PC-3 (cell line): ENCODE results near the gene USP12. TPM values are rescaled to one million over a fixed set of nuclear protein-coding genes. Genes with fewer than 3 reads are reported as not detected.

Experiments
- ATAC-seq: fragments of 200-7000 bp; cut with Tn5 transposase; 2 replicates; pipeline ENCODE4 v1.9.1; 2020; ENCODE audit warnings: mild to moderate bottlenecking, moderate library complexity
- BruUV-seq: library from RNA; stranded (reverse); fragments of 400-500 nt; replicated peaks from 2 replicates; lab custom pipeline; 2021; lab: Mats Ljungman, UMichigan
- CTCF ChIA-PET: fragments of 300-600 bp; sonication (Branson Sonifier 250); formaldehyde crosslinking; loops from one replicate; lab custom pipeline; 2022; ENCODE audit warnings: antibody characterized with exemption; lab: Charles Lee
- POLR2A ChIA-PET: fragments of 300-600 bp; sonication (Branson Sonifier 250); formaldehyde crosslinking; loops from one replicate; lab custom pipeline; 2022; ENCODE audit warnings: antibody characterized with exemption; ENCODE audit not compliant: unreplicated experiment; lab: Charles Lee
- DNase-seq: peaks from one replicate; pipeline ENCODE4 v3.0.0-alpha.2; 2015
- H2AFZ ChIP-seq: fragments of 300-600 bp; sonication (generic); 2 replicates; pipeline ENCODE4 v1.6.0; 2016; ENCODE audit warnings: antibody characterized with exemption, low read length
- H3F3A ChIP-seq: fragments of 300-600 bp; sonication (generic); one replicate; pipeline ENCODE4 v1.6.0; 2017; ENCODE audit warnings: antibody characterized with exemption, low read length, control low read depth, mild to moderate bottlenecking; ENCODE audit not compliant: unreplicated experiment
- H3K27ac ChIP-seq: fragments of 300-600 bp; sonication (generic); 2 replicates; pipeline ENCODE4 v1.5.1; 2016; ENCODE audit warnings: mild to moderate bottlenecking, low read length
- H3K27me3 ChIP-seq: fragments of 300-600 bp; sonication (generic); 2 replicates; pipeline ENCODE4 v1.6.1; 2016; ENCODE audit warnings: low read length, mixed read lengths
- H3K36me3 ChIP-seq: fragments of 300-600 bp; sonication (generic); 2 replicates; pipeline ENCODE4 v1.6.1; 2016; ENCODE audit warnings: low read depth, mixed run types, low read length, mixed read lengths
- H3K4me1 ChIP-seq: fragments of 300-600 bp; sonication (generic); 2 replicates; pipeline ENCODE4 v1.5.1; 2016; ENCODE audit warnings: low read length; ENCODE audit not compliant: insufficient read depth
- H3K4me2 ChIP-seq: fragments of 300-600 bp; sonication (generic); 2 replicates; pipeline ENCODE4 v1.6.0; 2016; ENCODE audit warnings: low read length
- H3K4me3 ChIP-seq: fragments of 300-600 bp; sonication (generic); 2 replicates; pipeline ENCODE4 v1.5.1; 2016; ENCODE audit warnings: mild to moderate bottlenecking, low read length, mixed read lengths
- H3K79me2 ChIP-seq: fragments of 300-600 bp; sonication (generic); 2 replicates; pipeline ENCODE4 v1.6.1; 2017; ENCODE audit warnings: low read length, mixed read lengths
- H3K9ac ChIP-seq: fragments of 300-600 bp; sonication (generic); 2 replicates; pipeline ENCODE4 v1.6.0; 2016; ENCODE audit warnings: mild to moderate bottlenecking, low read length
- H3K9me2 ChIP-seq: fragments of 300-600 bp; sonication (generic); replicated peaks from 2 replicates; pipeline ENCODE4 v1.6.1; 2016; ENCODE audit warnings: mixed run types, low read length, mixed read lengths
- H3K9me3 ChIP-seq: fragments of 300-600 bp; sonication (generic); 2 replicates; pipeline ENCODE4 v1.6.1; 2016; ENCODE audit warnings: low read length, mixed read lengths
- H4K20me1 ChIP-seq: fragments of 300-600 bp; sonication (generic); 2 replicates; pipeline ENCODE4 v1.6.1; 2016; ENCODE audit warnings: low read length, mixed read lengths
- EZH2 ChIP-seq: fragments of 300-600 bp; sonication (generic); IDR thresholded peaks from one replicate; pipeline ENCODE4 v1.6.1; 2017; ENCODE audit warnings: antibody characterized with exemption, mild to moderate bottlenecking, low read length; ENCODE audit not compliant: unreplicated experiment
- EZH2phosphoT487 ChIP-seq: fragments of 300-600 bp; sonication (generic); IDR thresholded peaks from 2 replicates; pipeline ENCODE4 v1.6.1; 2018; ENCODE audit warnings: mild to moderate bottlenecking, antibody characterized with exemption, low read length, borderline replicate concordance
- intact Hi-C: fragments of 100-400 bp; cut with micrococcal nuclease; formaldehyde crosslinking; loops from 2 replicates; pipeline ENCODE4 v1.9.0; 2023
- total RNA-seq: library from RNA; depleted of rRNA; stranded (reverse); fragments of >200 nt; gene quantifications from 2 replicates; pipeline ENCODE4 v1.2.3, GENCODE V29; 2014
- TF ChIP-seq, protein P1 (sequence below): fragments of 300-600 bp; sonication (generic); conservative IDR thresholded peaks from 2 replicates; pipeline ENCODE4 v1.5.1; 2017; ENCODE audit warnings: antibody characterized with exemption, low read depth, mild to moderate bottlenecking, low read length

Gene USP12
- total RNA-seq, 1 experiment from 2014 or later = 24.2 TPM

DNA sequence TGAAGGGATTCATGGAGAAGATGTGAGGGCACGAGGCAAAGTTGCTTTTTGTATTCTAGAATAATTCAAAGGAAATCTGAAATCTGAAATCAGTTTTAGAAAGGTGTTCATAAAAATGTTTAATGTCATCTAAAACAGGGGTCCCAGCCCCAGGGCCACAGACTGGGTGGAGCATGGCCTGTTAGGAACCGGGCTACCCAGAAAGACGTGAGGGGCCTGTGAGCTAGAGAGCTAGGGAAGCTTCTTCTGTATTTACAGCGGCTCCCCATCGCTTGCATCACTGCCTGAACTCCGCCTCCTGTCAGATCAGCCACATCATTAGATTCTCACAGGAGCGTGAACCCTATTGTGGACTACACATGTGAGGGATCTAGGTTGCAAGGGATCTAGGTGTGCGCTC is 151.2 kb downstream of the USP12 start:
- ChIA-PET CTCF (no interaction called here), POLR2A (no interaction called here)
- H3K4me2 ChIP-seq = no peak overlapping the region
- H3K9ac ChIP-seq = no peak overlapping the region
- no peaks in the 10 kb centered on the region for H3K9me2 ChIP-seq
- no peak overlapping the region for H3K27ac ChIP-seq
- H3K79me2 ChIP-seq = no peaks in the 10 kb centered on the region
- H3K4me1 ChIP-seq = peaks cover 27% of the 10 kb centered on the region
- H3F3A ChIP-seq = peaks cover 7% of the 10 kb centered on the region
- DNase-seq (no peak), ATAC-seq (no peak)
- H3K9me3 ChIP-seq = no peaks in the 10 kb centered on the region
- no peak overlapping the region for H3K4me3 ChIP-seq
- H2AFZ ChIP-seq = no peak overlapping the region
- no peaks in the 10 kb centered on the region for H3K27me3 ChIP-seq
- TF ChIP-seq, protein P1, sequence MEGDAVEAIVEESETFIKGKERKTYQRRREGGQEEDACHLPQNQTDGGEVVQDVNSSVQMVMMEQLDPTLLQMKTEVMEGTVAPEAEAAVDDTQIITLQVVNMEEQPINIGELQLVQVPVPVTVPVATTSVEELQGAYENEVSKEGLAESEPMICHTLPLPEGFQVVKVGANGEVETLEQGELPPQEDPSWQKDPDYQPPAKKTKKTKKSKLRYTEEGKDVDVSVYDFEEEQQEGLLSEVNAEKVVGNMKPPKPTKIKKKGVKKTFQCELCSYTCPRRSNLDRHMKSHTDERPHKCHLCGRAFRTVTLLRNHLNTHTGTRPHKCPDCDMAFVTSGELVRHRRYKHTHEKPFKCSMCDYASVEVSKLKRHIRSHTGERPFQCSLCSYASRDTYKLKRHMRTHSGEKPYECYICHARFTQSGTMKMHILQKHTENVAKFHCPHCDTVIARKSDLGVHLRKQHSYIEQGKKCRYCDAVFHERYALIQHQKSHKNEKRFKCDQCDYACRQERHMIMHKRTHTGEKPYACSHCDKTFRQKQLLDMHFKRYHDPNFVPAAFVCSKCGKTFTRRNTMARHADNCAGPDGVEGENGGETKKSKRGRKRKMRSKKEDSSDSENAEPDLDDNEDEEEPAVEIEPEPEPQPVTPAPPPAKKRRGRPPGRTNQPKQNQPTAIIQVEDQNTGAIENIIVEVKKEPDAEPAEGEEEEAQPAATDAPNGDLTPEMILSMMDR = no peak
- TF ChIP-seq EZH2 (no peak), EZH2phosphoT487 (no peak)
- H4K20me1 ChIP-seq = no peaks in the 10 kb centered on the region
- intact Hi-C loops = no loop called here
- no TSS peak for BruUV-seq
- H3K36me3 ChIP-seq = no peaks in the 10 kb centered on the region

DNA sequence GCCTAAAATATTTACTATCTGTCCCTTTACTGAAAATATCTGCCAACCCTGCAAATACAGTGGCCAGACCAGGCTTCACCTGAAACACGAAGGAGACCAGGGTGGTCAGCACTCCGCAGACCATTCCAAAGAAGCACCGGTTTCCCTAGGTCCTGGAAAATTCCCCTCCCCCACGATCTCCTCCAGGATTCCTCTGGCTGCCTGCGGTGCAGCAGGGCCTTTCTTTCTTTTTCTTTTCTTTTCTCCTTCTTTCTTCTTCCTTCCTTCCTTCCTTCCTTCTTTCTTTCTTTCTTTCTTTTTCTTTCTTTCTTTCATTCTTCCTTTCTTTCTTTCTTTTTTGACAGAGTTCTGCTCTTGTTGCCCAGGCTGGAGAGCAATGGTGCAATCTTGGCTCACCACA is 152.7 kb downstream of the USP12 start:
- Histone ChIP-seq H4K20me1 (no peaks in the 10 kb centered on the region), H3K79me2 (no peaks in the 10 kb centered on the region), H3K27ac (no peak overlapping the region), H3K36me3 (no peaks in the 10 kb centered on the region), H3K9me2 (no peaks in the 10 kb centered on the region), H3K27me3 (no peaks in the 10 kb centered on the region), H3F3A (peaks cover 7% of the 10 kb centered on the region), H3K9me3 (no peaks in the 10 kb centered on the region), H3K9ac (no peak overlapping the region), H2AFZ (no peak overlapping the region), H3K4me3 (no peak overlapping the region), H3K4me2 (no peak overlapping the region), H3K4me1 (peaks cover 19% of the 10 kb centered on the region)
- DNase-seq (no peak), ATAC-seq (no peak)
- TF ChIP-seq, protein P1 = no peak
- TF ChIP-seq EZH2phosphoT487 = no peak
- TF ChIP-seq EZH2 = no peak
- POLR2A ChIA-PET = no interaction called here
- intact Hi-C loops = no loop called here
- CTCF ChIA-PET = no interaction called here
- no TSS peak for BruUV-seq

DNA sequence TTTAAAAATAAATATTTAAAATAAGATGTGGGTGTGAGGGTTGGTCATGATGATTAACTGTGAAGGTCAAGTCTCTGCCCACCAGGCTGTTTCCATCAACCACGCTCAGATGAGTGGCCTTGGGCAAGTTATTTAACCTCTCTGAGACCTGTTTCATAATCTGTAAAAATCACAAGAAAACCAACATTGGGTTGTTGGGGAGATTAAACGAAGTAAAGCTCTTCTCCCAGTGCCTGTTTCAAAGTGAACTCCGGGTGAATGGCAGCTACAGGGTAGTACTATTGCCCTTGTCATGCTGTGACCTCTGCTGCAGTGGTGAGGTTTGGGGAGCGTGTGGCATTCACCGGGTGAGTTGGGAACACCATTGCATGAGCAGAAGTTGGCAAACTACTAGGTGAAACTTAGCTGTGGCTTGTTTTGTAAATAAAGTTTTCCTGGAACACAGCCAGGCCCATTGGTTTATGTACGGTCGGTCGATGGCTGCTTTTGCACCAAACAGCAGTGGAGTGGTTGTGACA is 153.2 kb downstream of the USP12 start:
- no peak overlapping the region for H3K4me2 ChIP-seq
- H3K9me3 ChIP-seq = no peaks in the 10 kb centered on the region
- H3K79me2 ChIP-seq = no peaks in the 10 kb centered on the region
- ATAC-seq = no peak
- no TSS peak for BruUV-seq
- no peaks in the 10 kb centered on the region for H3K27me3 ChIP-seq
- peaks cover 14% of the 10 kb centered on the region for H3K4me1 ChIP-seq
- ChIA-PET CTCF (no interaction called here), POLR2A (no interaction called here)
- H3K9me2 ChIP-seq = no peaks in the 10 kb centered on the region
- no peaks in the 10 kb centered on the region for H4K20me1 ChIP-seq
- intact Hi-C loops = no loop called here
- H3K36me3 ChIP-seq = no peaks in the 10 kb centered on the region
- H3F3A ChIP-seq = peaks cover 7% of the 10 kb centered on the region
- H2AFZ ChIP-seq = no peak overlapping the region
- no peak overlapping the region for H3K9ac ChIP-seq
- H3K27ac ChIP-seq = no peak overlapping the region
- H3K4me3 ChIP-seq = no peak overlapping the region
- TF ChIP-seq EZH2phosphoT487 = no peak
- DNase-seq = no peak
